Hematopoietic multipotent progenitor cell treated with erythropoietin and hydrocortisone succinate and interleukin-3 and kit ligand, for 6 days (in vitro differentiated cells): ENCODE results near the gene TMC7.

Experiments used
- DNase-seq: peaks from one replicate; pipeline ENCODE4 v3.0.0-alpha.2; 2015

TMC7 gene

GRCh38 chr16:19033761-19034160 is 50.0 kb downstream of the TMC7 start:
- DNase-seq: no peak

- DNase-seq: no peak
Observed at GRCh38 chr16:19040400-19040799, 56.7 kb downstream of the TMC7 start.

GRCh38 chr16:19044769-19045168 is 61.0 kb downstream of the TMC7 start:
- DNase-seq: no peak

- peak; percentile 5 for DNase-seq
Observed at GRCh38 chr16:19046062-19046461, 62.3 kb downstream of the TMC7 start.

GRCh38 chr16:19062706-19063105 is 79.0 kb downstream of the TMC7 start:
- DNase-seq: no peak

- DNase-seq: no peak
Observed at GRCh38 chr16:19066988-19067348, 83.2 kb downstream of the TMC7 start.

- peak; percentile 100 for DNase-seq
Observed at GRCh38 chr16:19067349-19068236, 83.9 kb downstream of the TMC7 start, which contains the start of gene COQ7. TSS of gene COQ7 (plus strand) at chr16:19067614. CDS start at chr16:19067665, 51 bp downstream.

GRCh38 chr16:19068237-19068815 is 84.6 kb downstream of the TMC7 start:
- DNase-seq: no peak

- peak; percentile 80 for DNase-seq
Observed at GRCh38 chr16:19071811-19072777, 88.4 kb downstream of the TMC7 start.

GRCh38 chr16:19073344-19073743 is 89.6 kb downstream of the TMC7 start:
- DNase-seq: no peak

GRCh38 chr16:19073863-19074262 is 90.1 kb downstream of the TMC7 start:
- no peak for DNase-seq

GRCh38 chr16:19075511-19075910 is 91.8 kb downstream of the TMC7 start:
- DNase-seq: no peak

- DNase-seq: no peak
Observed at GRCh38 chr16:19077879-19078278, 94.1 kb downstream of the TMC7 start.

- DNase-seq: no peak
Observed at GRCh38 chr16:19083670-19084069, 99.9 kb downstream of the TMC7 start.

- DNase-seq: no peak
Observed at GRCh38 chr16:19084139-19084538, 100.4 kb downstream of the TMC7 start.

- DNase-seq: no peak
Observed at GRCh38 chr16:19084879-19085278, 101.1 kb downstream of the TMC7 start.

- peak; percentile 93 for DNase-seq
Observed at GRCh38 chr16:19085679-19086200, 102.0 kb downstream of the TMC7 start.

- peak; percentile 88 for DNase-seq
Observed at GRCh38 chr16:19086322-19087199, 102.8 kb downstream of the TMC7 start.

GRCh38 chr16:19088341-19088916 is 104.7 kb downstream of the TMC7 start:
- no peak for DNase-seq

GRCh38 chr16:19089410-19089955 is 105.7 kb downstream of the TMC7 start:
- no peak for DNase-seq

GRCh38 chr16:19090916-19091315 is 107.2 kb downstream of the TMC7 start:
- DNase-seq: no peak
